PC-3 (cell line): ENCODE results near the gene HLTF.

Experiments
- EZH2 ChIP-seq: fragments of 300-600 bp; sonication (generic); IDR thresholded peaks from one replicate; pipeline ENCODE4 v1.6.1; 2017; ENCODE audit warnings: antibody characterized with exemption, mild to moderate bottlenecking, low read length; ENCODE audit not compliant: unreplicated experiment
- TF ChIP-seq, protein P1 (sequence below): fragments of 300-600 bp; sonication (generic); conservative IDR thresholded peaks from 2 replicates; pipeline ENCODE4 v1.5.1; 2017; ENCODE audit warnings: antibody characterized with exemption, low read depth, mild to moderate bottlenecking, low read length

DNA sequence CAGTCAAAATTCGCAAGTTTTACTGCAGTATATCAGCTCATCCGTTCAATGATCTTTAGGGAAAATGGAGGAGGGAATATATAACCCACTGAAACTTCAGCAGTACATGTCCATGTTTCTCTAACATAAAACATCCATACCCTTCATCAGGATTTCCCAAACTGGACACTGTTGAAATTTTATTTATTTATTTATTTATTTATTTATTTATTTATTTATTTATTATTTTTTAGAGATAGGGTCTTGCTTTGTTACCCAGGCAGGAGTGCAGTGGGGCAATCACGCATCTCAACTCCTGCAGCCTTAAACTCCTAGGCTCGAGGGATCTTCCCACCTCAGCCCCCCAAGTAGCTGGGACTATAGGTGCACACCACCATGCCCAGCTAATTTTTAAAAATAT, 14.8 kb upstream of the HLTF start:
- TF ChIP-seq EZH2, result no peak
- TF ChIP-seq, protein P1, sequence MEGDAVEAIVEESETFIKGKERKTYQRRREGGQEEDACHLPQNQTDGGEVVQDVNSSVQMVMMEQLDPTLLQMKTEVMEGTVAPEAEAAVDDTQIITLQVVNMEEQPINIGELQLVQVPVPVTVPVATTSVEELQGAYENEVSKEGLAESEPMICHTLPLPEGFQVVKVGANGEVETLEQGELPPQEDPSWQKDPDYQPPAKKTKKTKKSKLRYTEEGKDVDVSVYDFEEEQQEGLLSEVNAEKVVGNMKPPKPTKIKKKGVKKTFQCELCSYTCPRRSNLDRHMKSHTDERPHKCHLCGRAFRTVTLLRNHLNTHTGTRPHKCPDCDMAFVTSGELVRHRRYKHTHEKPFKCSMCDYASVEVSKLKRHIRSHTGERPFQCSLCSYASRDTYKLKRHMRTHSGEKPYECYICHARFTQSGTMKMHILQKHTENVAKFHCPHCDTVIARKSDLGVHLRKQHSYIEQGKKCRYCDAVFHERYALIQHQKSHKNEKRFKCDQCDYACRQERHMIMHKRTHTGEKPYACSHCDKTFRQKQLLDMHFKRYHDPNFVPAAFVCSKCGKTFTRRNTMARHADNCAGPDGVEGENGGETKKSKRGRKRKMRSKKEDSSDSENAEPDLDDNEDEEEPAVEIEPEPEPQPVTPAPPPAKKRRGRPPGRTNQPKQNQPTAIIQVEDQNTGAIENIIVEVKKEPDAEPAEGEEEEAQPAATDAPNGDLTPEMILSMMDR, result no peak
